Hepatocyte (in vitro differentiated cells): Measurements from ENCODE around the gene KCNJ12.

Experiments
- CTCF ChIP-seq: fragments of 200-600 bp; sonication (generic); IDR thresholded peaks from 2 replicates; pipeline ENCODE4 v1.5.1; 2016; ENCODE audit warnings: antibody characterized with exemption, mild to moderate bottlenecking; ENCODE audit not compliant: poor library complexity
- EZH2phosphoT487 ChIP-seq: fragments of 200-600 bp; sonication (generic); IDR thresholded peaks from one replicate; pipeline ENCODE4 v1.6.1; 2018; ENCODE audit warnings: antibody characterized with exemption, mild to moderate bottlenecking, low read depth, moderate library complexity; ENCODE audit not compliant: unreplicated experiment, severe bottlenecking

GRCh38 chr17:21368545-21369246, 7.5 kb upstream of the KCNJ12 start:
- TF ChIP-seq EZH2phosphoT487: no peak
- TF ChIP-seq CTCF: no peak
